CD1c-positive myeloid dendritic cell (primary cell): ENCODE measurements around the gene ZNF644.
A peak's percentile ranks its signal among the peaks of the same experiment; 100 is the strongest.
"Not testable (repeated sequence)": the region's sequence is repeated elsewhere in the genome, so short reads cannot be mapped to it uniquely, and the experiment has no call there.

Experiments used
- DNase-seq: peaks from one replicate; pipeline ENCODE4 v3.0.0-alpha.2; 2016; ENCODE audit errors: extremely low spot score

ZNF644 gene

DNA sequence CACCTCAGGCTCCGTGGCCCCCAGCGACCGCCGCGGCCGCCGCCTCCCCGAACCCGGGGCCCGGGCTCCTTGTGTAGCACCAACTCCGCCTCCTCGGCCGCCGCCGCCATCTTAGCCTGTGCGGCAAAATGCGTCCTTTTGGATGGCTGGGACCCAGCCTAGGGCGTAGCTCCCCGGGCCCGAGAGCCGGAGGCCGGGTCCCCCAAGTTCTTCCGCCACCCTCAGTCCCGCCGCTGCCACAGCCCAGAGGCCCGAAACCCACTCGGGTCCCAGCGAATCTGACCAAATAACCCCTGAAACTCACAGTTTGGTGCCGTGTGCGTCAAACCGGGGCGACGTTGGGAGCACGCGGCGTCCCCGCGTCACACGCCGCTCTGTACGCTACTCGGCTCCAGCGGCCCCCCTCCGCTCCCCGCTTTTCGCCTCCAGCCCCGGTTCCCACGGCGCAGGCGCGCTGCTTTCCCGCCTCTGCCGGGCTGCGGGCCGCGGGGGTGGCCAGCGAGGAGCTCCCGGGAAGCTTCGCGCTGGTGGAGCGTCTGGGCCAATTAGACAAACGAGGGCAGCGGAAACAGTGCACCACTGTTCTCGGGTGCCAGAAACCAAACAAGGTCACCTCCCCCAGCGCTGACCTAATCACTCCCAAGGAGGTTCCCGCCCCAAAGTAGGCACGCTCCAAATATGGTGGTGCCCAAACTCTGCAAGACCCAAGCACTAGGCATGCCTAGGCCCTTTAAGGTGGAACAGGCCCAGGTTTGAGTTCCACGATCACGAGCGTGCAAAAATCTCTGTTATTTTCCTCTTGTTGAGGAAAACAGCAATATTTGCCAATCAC lies at the start of gene ZNF644:
TSS of gene ZNF644 (minus strand) at position 350 of the 832 bp plus-strand sequence. CDS start 39,682 bp downstream, outside the sequence.
- peak; percentile 98 for DNase-seq

DNA sequence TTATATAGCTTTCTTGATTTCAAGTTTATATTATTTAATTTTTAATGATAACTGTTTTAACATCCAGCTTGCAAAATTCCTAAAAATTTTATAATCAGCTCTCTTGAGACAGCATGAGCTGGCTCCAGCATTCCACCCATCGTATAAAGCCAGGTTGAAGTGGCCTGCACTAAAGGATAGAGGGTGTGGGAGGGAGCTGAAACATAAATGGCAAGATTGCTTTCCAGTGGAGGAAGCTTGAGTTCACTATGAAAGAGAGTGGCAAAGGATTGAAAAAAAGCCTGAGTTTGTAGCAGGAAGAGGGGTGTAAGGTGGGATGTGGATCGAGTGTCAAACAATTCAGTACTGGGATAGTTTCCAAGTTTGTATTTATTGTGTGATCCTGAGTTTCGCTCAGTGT lies 48.5 kb upstream of the ZNF644 start:
- no peak for DNase-seq

DNA sequence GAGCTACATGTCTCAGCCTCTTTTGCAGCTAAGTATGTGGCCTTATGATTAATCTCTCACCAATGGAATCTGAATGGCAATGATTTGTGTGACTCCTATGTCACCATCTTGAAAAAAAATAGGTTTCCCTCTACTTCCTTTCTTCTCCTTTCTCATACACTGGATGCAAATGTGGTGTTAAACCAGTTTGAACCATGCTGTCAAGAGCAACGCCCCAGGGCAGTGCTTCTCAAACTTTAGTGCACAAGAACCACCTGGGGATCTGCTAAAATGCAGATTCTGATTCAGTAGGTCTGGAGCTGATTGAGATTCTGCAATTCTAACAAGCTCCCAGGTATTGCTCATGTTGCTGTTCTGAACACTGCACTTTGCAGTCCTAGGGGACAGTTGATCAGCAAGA lies 44.7 kb upstream of the ZNF644 start:
- no peak for DNase-seq

DNA sequence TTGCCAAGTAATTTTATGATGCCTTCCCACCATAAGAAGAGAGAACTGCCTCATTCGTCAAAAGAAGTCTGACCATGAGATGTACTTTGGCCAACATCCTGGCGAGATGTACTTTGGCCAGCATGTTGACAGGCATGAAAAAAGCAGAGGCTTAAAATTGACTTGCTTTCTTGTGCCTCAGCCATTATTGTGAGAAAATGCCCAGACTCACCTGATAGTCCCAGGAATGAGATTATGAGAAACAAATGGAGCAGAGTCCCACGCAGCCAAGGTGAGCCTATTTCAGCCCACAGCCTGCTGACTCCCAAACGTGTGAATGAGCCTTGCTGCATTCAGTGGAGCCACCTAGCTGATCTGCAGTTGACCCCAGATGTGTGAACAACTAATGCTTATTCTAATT lies 43.5 kb upstream of the ZNF644 start:
- DNase-seq = no peak

DNA sequence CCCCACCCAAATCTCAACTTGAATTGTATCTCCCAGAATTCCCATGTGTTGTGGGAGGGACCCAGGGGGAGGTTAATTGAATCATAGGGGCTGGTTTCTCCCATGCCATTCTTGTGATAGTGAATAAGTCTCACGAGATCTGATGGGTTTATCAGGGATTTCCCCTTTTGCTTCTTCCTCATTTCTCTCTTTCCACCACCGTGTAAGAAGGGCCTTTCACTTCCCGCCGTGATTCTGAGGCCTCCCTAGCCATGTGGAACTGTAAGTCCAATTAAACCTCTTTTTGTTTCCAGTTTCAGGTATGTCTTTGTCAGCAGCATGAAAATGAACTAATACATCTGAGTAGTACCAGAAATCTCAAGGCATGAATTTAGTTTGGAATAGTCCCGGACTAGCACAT lies 41.6 kb upstream of the ZNF644 start:
- peak; percentile 59 for DNase-seq

DNA sequence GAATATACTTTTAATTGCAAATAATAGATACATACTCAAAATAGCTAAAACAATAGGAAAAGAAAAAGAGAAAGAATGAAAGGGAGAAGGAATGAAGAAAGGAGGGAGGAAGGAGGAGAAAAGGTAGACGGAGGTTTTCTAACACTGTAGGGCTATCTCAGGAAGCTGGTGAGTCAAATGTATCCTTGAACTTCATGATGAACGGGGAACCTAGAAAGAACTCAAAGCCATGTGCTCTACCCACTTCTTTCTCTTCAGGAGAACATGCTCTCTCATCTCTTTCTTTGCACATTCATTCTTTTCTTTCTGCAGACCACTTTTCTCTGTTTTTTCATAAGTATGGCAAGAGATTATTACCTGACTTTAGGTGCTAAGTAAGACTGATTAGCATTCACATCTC lies 37.3 kb upstream of the ZNF644 start:
- DNase-seq = no peak

DNA sequence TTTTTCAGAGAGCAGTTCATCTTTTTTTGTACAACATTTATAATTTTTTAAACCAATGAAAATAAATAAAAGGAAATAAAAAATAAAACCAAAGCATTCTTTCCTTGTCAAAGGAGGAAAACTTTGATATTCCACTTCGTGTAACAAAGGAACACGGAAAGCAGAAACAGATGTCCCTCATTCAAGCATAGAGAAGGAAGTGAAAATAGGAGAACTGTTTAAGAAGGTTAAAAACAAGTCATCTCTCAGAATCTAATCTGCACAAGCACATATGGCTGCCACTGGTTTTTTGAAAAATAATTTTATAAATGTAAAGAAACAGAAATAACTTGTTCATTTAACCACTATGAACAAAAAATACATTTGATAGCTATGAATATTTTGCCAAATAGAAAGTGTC lies 35.9 kb upstream of the ZNF644 start:
- DNase-seq = peak; percentile 43

DNA sequence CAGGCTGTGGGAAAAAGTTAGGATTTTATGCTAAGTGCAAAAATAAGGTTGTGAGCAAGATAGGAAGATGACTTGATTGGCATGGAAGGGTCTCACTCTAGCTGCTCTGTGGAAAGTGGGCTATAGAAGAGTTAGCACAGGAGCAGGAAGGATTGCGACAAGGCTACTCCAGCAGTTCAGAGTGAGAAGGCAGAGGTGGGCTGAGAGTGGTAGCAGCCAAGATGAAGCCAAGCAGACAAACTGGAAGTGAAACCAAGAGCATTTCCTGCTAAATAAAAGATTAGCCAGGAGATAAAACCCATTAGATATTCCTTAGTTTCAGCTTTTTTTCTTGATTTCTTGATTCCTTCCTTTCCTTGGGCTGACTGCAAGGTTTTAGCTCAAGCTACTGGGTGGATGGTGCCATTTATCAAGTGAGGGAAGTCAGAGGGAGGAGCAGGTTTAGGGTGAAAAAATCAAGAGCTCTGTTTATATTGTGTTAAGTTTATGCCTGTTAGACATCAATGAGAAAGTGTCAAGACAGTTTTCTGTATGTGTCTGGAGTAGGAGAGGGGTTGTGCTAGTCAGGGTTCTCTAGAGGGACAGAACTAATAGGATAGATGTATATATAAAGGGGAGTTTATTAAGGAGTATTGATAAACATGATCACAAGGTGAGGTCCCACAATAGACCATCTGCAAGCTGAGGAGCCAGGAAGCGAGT lies 33.1 kb upstream of the ZNF644 start:
- DNase-seq = peak; percentile 59

DNA sequence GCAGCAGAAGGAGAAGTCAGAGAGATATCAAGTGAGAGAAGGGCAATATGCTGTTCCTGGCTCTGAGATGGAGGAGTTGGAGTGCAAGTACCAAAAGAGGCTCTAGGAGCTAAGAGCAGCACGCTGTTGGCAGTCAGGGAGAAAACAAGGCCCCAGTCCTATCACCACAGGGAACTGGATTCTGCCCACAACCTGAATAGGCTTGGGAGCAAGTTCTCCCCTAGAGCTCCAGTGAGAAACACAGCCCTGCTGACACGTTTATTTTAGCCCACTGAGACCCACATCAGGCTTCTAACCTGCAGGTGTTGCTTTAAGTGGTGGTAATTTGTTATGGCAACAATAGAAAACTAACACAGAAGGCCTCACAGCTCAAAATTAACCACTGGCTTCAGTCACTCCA lies 31.8 kb upstream of the ZNF644 start:
- no peak for DNase-seq

DNA sequence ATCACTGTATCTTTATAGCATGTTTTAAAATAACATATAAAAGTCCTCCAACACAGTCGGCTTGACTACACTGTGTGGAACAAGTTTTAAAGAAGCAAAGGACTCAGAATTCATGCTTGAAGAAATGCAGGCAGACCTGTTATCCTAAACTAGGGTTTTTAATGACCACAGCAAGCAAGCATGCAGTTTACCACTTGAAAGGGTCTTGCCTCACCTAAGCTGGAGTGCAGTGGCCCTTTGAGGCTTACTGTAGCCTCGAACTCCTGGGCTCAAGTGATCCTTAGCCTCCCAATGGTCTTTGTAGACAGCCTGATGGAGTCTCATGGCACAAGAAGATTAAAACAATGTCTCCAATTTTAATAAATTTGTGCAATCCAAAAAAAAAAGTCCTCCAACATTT lies 27.7 kb upstream of the ZNF644 start:
- DNase-seq = not testable (repeated sequence)

DNA sequence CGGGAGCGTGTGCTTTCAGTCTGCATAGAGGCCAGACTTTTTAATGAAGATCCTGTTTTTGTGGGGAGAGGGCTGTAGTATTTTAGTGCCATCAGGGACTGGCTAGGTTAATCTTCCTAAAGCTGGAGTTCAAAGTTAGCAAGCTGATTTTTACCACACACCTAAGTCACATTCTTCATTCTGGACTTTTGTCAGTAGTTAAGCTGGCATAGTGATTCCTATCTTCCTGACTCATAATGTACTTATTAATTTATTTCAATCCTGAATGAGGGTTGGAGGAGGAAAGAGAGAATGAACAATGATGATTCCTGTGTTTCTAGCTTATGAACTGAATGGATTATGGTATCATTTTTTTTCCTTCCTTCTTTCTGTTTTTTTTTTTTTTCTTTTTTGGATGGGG lies 24.9 kb upstream of the ZNF644 start:
- DNase-seq = no peak

DNA sequence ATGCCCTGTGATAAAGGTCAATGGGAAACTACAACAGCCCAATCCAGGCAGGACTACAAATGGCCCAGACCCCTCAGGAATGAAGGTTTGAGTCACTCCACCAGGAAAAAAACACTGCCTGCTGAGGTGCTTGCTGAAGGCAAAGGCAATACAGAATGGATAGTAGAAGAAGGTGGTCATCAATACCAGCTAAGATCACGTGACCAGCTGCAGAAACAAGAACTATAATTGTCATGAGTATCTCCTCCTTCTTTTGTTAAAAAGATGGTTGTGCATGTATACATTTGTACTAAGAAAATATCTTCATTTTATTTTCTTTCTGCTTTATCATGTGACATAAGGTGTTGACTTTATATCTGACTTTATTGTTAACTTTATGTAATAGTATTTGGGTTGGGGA lies 23.4 kb upstream of the ZNF644 start:
- no peak for DNase-seq

DNA sequence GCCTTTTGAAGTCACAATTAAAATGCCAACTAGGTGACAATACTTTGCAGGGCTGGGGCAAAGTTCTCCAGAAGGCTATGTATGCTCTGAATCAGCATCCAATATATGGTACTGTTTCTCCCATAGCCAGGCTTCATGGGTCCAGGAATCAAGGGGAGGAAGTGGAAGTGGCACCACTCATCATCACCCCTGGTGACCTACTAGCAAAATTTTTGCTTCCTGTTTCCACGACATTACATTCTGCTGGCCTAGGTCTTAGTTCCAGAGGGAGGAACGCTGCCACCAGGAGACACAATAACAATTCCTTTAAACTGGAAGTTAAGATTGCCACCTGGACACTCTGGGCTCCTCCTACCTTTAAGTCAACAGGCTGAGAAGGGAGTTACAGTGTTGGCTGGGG lies 22.9 kb upstream of the ZNF644 start:
- DNase-seq = peak; percentile 48

DNA sequence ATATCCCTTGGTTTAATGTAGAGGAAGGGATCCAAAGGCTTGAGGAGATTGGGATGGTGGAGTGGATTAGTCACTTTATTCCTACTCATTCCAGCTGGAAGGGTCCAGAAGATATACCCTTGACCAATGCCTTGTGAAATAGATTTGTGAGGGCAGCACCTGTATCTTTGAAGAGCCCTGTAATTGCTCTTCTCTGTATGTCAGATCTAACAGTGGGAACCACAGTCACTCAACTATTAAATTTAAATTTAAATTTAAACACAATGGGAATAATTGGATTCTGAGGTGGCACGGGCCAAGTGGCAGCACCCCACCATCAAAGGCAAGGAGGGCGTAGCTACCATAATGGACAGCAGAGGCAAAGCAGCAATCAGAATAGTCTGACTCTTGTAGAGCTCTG lies 20.5 kb upstream of the ZNF644 start:
- DNase-seq = not testable (repeated sequence)

DNA sequence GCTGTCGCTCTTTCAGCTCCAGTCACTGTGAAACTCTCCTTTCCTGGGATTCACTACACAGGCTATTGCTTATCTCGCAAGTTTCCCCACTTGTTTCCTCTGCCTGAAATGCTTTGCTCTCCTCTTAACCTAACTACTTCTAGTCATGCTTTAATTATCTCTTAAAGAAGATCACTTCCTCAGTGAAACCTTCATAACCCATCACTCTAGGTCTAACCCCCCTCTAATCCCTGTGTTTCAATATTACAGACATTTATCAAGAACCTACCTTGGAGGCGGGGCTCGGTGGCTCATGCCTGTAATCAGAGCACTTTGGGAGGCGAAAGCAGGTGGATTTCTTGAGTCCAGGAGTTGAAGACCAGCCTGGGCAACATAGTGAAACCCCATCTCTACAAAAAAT lies 16.7 kb upstream of the ZNF644 start:
- DNase-seq = no peak

DNA sequence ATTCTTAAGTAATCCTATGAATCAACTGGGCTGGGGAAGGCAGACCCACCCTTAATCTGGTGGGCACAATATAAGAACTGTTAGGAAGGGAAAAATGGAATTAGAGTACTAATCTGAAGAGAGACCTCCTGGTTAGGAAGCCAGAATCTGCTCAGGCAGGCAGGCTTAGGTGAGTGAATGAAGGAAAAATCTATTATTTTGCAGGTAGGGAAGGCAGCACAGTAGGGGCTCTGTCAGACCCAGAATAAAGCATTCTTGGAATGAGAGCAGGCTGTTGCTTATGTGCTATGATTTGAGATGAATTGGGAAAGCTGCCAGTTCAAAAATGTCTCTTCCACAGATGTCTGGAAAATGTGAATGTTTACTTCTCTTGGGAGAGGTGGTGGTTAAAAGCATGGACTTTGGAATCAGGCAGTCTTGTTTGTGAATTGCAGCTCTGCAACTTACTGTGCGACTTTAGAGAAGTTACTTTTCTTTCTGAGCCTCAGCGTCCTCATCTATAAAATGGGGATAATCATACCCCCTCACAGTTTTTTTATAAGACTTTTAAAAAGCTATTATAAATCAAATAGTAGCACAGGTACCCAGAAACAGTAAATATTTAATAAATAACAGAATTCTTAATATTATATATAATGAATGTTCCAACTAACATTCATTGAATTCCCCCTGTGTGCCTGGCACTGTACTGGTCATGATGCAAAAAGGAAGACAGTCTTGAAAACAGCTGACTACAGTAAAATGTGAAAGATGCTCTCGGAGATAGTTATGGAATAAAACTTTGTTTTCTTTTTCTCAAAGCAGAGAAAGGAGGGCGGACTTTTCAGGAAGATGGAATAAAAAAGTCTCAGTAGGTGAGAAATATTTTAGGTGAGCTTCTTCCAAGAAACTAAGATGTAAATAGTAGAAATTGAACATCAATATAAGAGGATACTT lies 15.3 kb upstream of the ZNF644 start:
- DNase-seq = no peak

DNA sequence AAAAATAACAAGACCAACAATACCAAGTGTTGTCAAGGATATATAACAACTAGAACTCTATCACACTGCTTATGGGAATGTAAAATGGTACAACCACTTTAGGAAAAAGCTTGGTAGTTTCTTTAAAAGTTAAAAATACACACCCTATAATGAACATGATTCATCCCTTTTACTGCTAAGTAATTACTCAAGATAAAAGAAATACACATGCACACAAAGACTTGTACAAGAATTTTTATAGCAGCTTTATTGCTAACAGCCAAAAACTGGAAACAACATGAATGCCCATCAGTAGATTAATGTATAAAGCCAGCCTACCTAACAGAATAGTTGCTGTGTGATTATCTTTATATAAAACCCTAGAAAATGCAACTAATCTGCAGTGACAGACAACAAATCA lies 10.5 kb upstream of the ZNF644 start:
- no peak for DNase-seq

DNA sequence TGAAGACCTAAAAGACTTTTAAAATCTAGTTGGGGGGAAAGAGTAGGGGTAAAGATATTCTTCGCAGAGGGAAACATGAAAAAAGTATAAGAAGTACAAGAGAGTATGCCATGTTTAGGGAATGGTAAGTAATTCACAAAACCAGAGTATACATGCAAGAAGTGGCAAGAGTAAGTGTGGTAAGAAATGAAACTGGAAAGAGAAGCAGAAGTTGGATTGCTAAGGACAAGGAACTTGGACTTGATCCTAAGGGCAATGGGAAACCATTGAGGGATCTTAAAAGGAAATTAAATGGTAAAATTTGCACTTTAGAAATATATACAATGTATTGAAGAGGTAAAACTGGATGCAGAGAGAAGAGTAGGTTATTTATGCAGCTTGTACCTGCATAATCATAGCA lies 9.2 kb upstream of the ZNF644 start:
- DNase-seq = peak; percentile 18

DNA sequence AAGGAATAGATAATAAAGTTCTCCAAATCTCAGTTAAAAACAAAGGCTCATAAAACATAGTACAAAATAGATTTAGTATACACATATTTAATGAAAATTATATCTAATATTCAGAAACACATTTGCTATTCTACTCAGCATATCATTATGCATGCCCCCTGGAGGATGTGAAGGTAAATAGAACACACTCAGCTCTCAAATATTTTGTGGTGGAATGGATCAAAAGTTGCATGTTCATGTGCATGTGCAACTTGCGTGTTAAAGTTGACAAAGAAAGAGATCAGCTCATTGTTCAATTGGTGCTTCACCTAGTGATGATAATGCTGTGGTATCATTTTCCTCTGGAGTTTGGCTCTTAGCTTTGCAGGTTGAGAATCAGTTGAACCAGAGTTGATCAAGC lies 4.9 kb upstream of the ZNF644 start:
- DNase-seq = no peak

DNA sequence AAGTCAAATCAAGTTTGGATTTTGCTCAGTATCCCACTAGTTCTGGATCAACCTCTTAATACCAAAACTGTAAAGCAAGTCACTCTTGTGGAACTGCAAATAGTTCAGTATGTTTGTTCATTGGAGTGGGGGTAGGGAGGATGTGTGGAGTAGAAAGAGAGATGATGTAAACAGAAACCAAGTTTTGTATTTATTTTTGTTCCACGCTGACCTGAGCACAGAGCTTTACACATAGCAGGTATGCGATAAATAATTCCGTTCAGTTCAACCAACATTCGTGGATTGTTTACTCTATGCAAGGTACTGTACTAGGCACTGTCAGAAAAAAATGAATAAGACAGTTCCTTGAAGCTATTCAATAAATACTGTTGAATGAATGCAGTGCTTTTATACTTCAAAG lies 4.5 kb upstream of the ZNF644 start:
- DNase-seq = no peak

DNA sequence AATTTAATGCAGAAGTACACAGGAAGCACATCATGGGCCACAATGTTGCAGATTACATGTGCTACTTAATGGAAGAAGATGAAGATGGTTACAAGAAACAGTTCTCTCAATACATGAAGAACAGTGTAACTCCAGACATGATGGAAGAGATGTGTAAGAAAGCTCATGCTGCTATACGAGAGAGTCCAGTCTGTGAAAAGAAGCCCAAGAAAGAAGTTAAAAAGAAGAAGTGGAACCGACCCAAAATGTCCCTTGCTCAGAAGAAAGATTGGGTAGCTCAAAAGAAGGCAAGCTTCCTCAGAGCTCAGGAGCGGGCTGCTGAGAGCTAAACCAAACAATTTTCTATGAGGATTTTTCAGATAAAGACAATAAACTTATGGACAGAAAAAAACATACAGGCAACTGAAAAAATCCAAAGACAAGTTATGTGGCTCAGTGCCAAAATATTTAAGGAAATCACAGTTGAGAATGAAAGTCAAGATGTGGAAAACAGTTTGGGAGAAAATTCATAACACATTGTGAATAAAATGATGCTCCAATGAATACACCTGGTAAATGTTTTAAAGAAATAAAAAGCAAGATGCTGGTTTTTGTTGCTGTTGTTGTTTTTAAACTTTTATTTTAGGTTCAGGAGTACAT lies 2.8 kb upstream of the ZNF644 start:
- peak; percentile 33 for DNase-seq

DNA sequence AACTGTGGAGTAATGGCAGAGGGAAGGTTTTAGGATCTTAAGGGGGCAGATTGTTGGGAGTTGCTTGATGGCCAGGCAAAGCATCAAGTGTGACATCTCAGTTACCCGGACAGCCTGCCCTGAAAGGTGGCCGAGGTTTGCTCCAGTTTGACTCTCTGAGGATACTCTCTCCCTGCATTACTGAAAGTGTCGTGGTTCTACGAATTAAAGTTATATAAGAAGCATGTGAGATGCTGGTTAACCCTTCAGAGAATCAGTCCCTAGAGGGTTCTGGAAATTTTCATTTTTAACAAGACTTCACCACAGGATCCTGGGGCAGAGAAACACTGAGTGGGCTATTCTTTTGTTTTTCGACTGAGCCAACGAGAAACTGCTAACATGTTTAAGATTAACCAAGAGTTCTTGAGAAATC lies 689 bp upstream of the ZNF644 start:
- no peak for DNase-seq
